ENCODE results near the gene AEBP2.
"Not testable (repeated sequence)": the region's sequence is repeated elsewhere in the genome, so short reads cannot be mapped to it uniquely, and the experiment has no call there.

Gene AEBP2

DNA sequence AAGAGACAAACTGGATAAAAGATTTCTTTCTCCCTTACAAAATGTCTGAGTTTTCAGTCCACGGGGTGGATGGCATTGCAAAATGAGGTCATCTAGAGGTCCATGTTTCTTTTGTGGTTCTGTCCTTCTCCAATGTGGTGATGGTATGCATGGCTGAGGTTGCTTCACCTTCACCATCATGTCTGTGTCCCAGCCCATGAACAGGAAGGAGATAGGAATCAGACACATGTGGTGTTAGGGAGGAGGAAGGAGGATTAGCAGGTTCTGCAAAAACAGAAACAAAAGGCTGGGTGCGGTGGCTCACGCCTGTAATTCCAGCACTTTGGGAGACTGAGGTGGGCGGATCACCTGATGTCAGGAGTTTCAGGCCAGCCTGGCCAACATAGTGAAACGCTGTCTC lies 11.0 kb upstream of the AEBP2 start:
- DNase-seq (ENCODE audit: low read depth) = no peak
- TF ChIP-seq CTCF (IDR thresholded peaks at IDR 0.05; ENCODE audit: low read length, missing control alignments) = no peak
- no peak overlapping the region for H3K4me3 ChIP-seq (replicated peaks; ENCODE audit: low read depth, low read length)

- not testable (repeated sequence) for H3K4me3 ChIP-seq (replicated peaks; ENCODE audit: low read depth, low read length); DNase-seq (ENCODE audit: low read depth)
Measured at GRCh38 chr12:19429491-19429890, 9.8 kb upstream of the AEBP2 start.

DNA sequence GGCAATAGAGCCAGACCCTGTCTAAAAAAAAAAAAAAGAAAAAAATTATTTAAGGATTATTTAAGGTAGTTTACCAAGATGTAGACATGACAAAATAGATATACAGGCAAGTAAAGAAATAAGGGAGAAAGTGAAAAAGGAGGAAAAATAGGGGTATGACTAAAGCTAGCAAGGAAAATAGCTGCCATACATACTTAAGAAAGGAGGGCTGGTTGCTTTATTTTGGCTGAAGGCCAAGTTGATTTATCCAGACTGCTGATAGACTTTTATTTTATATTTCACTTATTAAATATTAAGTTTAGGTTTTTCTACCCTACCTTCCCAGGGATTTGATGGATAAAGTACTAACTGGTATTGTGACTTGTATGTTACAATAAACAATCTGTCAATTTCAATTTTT lies 8.3 kb upstream of the AEBP2 start:
- TF ChIP-seq CTCF (IDR thresholded peaks at IDR 0.05; ENCODE audit: low read length, missing control alignments) = no peak
- DNase-seq (ENCODE audit: low read depth) = peak; percentile 42
- H3K4me3 ChIP-seq (replicated peaks; ENCODE audit: low read depth, low read length) = no peak overlapping the region

DNA sequence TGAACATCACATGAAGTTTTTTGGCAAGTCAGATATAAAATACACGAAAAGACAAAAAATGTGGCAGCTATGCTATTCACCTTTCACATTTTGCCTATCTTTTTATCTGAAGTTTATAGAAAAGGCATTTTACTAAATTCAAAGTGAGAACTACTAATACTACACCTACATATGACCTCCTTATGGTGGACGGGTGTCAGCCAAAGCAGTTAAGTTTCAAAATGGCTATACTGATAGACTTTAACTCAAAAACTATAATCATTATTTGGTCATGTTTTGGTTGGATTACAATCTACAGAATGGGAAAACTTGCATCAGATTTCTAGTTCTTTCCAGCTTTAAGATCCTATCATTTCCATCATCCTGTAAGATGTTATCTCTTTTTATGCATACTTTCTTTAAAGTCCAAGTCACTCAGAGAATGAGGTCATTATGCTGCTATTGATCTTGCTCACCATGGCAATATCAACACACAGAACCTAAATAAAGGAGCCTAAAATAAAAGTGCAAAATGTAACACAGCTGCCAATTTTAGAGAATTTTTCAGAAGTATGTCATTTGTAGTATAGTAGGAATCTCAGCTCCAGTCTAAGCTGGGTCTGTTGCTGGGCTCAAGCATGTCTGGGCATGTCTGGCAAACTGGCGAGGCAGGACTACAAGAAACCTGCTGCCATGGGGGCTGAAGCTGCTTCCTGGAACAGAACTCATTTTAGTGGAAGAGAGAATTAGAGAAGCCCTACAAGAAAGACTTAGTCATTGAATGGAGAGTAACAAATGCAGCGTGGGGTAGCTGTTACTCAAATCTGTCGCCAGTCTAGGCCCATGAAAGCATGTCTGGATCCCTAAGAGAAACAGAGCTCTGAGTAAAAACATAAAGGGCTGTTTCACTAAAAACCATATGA lies 7.6 kb upstream of the AEBP2 start:
- TF ChIP-seq CTCF (IDR thresholded peaks at IDR 0.05; ENCODE audit: low read length, missing control alignments) = no peak
- DNase-seq (ENCODE audit: low read depth) = peak; percentile 64
- no peak overlapping the region for H3K4me3 ChIP-seq (replicated peaks; ENCODE audit: low read depth, low read length)

DNA sequence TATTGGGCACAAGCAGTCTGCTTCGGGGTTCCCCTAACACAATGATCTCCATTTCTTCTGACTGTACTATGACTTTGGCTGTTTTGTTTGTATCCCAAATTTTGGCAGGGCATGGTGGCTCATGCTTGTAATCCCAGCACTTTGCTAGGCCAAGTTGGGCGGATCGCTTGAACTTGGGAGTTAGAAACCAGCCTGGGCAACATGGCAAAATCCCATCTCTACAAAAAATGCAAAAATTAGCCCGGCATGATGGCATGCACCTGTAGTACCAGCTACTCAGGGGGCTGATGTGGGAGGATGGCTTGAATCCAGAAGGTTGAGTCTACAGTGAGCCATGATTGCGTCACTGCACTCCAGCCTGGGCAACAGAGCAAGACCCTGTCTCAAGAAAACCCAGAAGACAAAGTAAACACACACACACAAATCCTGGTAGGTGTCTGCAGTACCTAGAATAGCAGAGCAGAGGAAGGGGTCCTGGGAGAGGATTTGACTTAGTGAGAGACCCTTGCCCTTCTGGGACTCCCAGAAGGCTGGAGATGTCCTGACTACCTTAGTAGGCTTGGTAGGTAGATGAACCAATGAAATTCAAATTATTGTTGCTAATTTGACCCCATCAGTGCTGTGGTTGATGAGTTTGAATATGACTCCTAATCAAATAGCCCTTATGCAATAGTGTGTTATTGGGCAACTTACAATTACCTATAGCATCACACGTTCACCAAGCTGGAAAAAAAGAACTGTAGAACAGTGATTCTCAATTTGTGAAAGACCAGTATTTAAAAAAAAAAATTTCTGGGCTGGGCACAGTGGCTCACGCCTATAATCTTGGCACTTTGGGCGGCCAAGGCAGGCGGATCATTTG lies 6.8 kb upstream of the AEBP2 start:
- no peak for DNase-seq (ENCODE audit: low read depth)
- H3K4me3 ChIP-seq (replicated peaks; ENCODE audit: low read depth, low read length) = no peak overlapping the region
- no peak for TF ChIP-seq CTCF (IDR thresholded peaks at IDR 0.05; ENCODE audit: low read length, missing control alignments)

- no peak for DNase-seq (ENCODE audit: low read depth)
- no peak for TF ChIP-seq CTCF (IDR thresholded peaks at IDR 0.05; ENCODE audit: low read length, missing control alignments)
- H3K4me3 ChIP-seq (replicated peaks; ENCODE audit: low read depth, low read length) = no peak overlapping the region
Measured at GRCh38 chr12:19434538-19434937, 4.8 kb upstream of the AEBP2 start.

DNA sequence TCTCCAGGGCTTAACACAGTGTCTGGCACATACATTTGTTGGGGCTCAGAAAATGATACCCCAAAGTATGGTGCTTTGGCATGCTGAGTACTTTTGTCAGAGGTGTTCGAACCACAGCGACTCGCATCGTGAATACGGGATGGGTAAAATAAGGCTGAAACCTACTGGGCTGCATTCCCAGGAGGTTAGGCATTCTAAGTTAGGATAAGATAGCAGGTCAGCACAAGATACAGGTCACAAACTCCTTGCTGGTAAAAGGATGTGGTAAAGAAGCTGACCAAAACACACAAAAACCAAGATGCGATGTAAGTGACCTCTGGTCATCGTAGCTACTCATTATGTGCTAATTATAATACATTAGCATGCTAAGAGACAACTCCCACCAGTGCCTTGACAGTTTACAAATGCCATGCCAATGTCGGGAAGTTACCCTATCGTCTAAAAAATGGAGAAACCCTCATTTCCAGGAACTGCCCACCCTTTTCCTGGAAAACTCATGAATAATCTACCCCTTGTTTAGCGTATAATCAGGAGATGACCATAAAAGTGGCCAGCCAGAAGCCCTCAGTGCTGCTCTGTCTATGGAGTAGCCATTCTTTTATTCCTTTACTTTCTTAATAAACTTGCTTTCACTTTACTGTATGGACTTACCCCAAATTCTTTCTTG lies 3.3 kb upstream of the AEBP2 start:
- DNase-seq (ENCODE audit: low read depth) = no peak
- TF ChIP-seq CTCF (IDR thresholded peaks at IDR 0.05; ENCODE audit: low read length, missing control alignments) = no peak
- H3K4me3 ChIP-seq (replicated peaks; ENCODE audit: low read depth, low read length) = no peak overlapping the region

Measured in fibroblast of pulmonary artery (primary cell).